ENCODE results near the gene PTPN4. TPM values are rescaled to one million over a fixed set of nuclear protein-coding genes. Genes with fewer than 3 reads are reported as not detected.

PTPN4 gene
- total RNA-seq = 10 to 100 TPM; 12.2 to 21.1 TPM

GRCh38 chr2:119759451-119760236, at the start of gene PTPN4:
Gene PTPN4 (plus strand): TSS chr2:119759922. CDS start chr2:119809854, 49,932 bp downstream.
- intact Hi-C loops (cut with DNase I) = no loop called here
- ATAC-seq (peak; percentile 95), DNase-seq (peak; percentile 96 to 98 (median 98))
- 0 to 2% methylated on average over 12 to 59 of the region's 59 CpGs for WGBS, 2 donors
- peak within 1 kb of the TSS; percentile 67 to 81 for H3K4me3 ChIP-seq
- H3K27me3 ChIP-seq = no peaks in the 10 kb centered on the region
- H3K36me3 ChIP-seq (replicated peaks in 1 of 2; ENCODE audit: insufficient read depth in 1 of 2, low read depth in 2 of 2) = no peaks in the 10 kb centered on the region
- H3K4me1 ChIP-seq = peaks cover 42% of the 10 kb centered on the region
- no peaks in the 10 kb centered on the region for H3K9me3 ChIP-seq
- TF ChIP-seq, protein P1, sequence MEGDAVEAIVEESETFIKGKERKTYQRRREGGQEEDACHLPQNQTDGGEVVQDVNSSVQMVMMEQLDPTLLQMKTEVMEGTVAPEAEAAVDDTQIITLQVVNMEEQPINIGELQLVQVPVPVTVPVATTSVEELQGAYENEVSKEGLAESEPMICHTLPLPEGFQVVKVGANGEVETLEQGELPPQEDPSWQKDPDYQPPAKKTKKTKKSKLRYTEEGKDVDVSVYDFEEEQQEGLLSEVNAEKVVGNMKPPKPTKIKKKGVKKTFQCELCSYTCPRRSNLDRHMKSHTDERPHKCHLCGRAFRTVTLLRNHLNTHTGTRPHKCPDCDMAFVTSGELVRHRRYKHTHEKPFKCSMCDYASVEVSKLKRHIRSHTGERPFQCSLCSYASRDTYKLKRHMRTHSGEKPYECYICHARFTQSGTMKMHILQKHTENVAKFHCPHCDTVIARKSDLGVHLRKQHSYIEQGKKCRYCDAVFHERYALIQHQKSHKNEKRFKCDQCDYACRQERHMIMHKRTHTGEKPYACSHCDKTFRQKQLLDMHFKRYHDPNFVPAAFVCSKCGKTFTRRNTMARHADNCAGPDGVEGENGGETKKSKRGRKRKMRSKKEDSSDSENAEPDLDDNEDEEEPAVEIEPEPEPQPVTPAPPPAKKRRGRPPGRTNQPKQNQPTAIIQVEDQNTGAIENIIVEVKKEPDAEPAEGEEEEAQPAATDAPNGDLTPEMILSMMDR (IDR thresholded peaks at IDR 0.05) = no peak
- peak; percentile 92 to 97 (median 97) for TF ChIP-seq POLR2A (IDR thresholded peaks at IDR 0.05)
- peak within 1 kb of the TSS; percentile 94 to 97 (median 94) for H3K27ac ChIP-seq

DNA sequence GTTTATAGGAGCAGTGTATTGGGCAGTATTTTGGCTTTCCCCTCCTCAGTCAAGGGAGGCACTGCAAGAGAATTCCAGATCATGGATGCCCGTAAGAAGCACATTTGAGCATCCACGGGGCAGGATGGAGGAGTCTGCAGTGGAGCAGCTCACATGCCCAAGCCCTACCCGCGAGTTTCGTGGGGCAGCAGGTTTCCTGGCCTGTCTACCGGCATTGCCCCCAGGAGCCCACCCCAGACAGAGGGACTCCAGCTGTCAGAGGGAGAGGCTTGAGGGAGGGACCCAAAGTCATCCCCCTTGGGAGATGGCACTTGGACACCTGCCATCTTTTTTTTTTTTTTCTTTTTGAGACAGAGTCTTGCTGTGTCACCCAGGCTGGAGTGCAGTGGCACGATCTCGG, 49.4 kb upstream of the PTPN4 start:
- TF ChIP-seq, protein P1 (IDR thresholded peaks at IDR 0.05) = no peak
- no peak for TF ChIP-seq POLR2A (IDR thresholded peaks at IDR 0.05)
- 89% methylated on average over 8 of the region's 8 CpGs for WGBS, 2 donors
- intact Hi-C loops (cut with DNase I) = no loop called here
- ATAC-seq (no peak), DNase-seq (no peak)
- H3K9me3 ChIP-seq = no peaks in the 10 kb centered on the region
- no peaks in the 10 kb centered on the region for H3K36me3 ChIP-seq (replicated peaks in 1 of 2; ENCODE audit: insufficient read depth in 1 of 2, low read depth in 2 of 2)
- no peak overlapping the region for H3K27ac ChIP-seq
- H3K4me1 ChIP-seq = no peaks in the 10 kb centered on the region
- no peak overlapping the region for H3K4me3 ChIP-seq
- no peaks in the 10 kb centered on the region for H3K27me3 ChIP-seq

DNA sequence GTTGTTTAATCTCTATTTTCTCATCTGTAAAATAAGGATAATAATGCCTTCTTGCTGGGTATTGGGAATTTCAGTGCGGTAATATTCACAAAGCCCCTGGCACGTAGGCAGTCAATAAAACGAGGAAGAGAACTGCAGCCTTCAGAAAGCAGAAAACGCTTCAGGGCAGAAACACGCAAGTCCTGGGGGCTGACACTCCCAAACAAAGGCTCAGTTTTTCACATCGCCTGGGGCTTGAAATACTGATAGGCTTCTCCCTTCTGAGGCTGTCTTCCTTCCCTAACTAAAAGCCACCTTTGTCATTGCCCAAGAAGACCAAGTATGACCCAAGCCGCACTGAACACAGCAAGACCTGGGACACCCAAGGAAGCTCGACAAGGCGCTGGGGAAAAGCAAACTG, 48.4 kb upstream of the PTPN4 start:
- DNase-seq (no peak), ATAC-seq (no peak)
- Histone ChIP-seq H3K9me3 (no peaks in the 10 kb centered on the region), H3K4me1 (no peaks in the 10 kb centered on the region), H3K4me3 (no peak overlapping the region), H3K36me3 (replicated peaks in 1 of 2; ENCODE audit: insufficient read depth in 1 of 2, low read depth in 2 of 2) (no peaks in the 10 kb centered on the region), H3K27ac (no peak overlapping the region), H3K27me3 (no peaks in the 10 kb centered on the region)
- 88% methylated on average over 9 of the region's 9 CpGs for WGBS, 2 donors
- TF ChIP-seq POLR2A (IDR thresholded peaks at IDR 0.05) = no peak
- TF ChIP-seq, protein P1 (IDR thresholded peaks at IDR 0.05) = no peak
- intact Hi-C loops (cut with DNase I) = no loop called here

DNA sequence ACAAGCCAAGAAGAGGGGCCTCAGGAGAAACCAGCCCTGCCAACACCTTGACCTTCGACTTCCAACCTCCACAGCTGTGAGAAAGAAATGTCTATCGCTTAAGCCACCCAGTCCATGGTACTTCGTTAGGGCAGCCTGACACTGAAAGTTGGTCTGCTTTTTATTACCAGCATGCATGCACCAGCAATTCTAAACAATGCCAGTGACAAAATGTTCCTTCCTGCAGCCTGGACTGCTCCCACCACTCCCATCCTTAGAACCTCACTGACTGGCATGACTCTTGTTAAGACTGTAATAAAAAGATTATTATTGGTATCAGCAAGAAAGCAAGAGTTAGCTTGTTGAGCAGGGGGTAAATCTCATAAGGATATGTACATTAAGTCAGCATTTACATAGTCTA, 47.2 kb upstream of the PTPN4 start:
- intact Hi-C loops (cut with DNase I) = no loop called here

More for the DNA sequence above, 47.2 kb upstream of the PTPN4 start:
- DNase-seq (no peak), ATAC-seq (no peak)
- 87 to 89% methylated on average over 3 of the region's 3 CpGs for WGBS, 2 donors
- no peak overlapping the region for H3K27ac ChIP-seq
- TF ChIP-seq POLR2A (IDR thresholded peaks at IDR 0.05) = no peak
- TF ChIP-seq, protein P1 (IDR thresholded peaks at IDR 0.05) = no peak
- H3K36me3 ChIP-seq (replicated peaks in 1 of 2; ENCODE audit: insufficient read depth in 1 of 2, low read depth in 2 of 2) = no peaks in the 10 kb centered on the region
- H3K9me3 ChIP-seq = no peaks in the 10 kb centered on the region
- no peaks in the 10 kb centered on the region for H3K4me1 ChIP-seq
- no peak overlapping the region for H3K4me3 ChIP-seq
- no peaks in the 10 kb centered on the region for H3K27me3 ChIP-seq

Data from body of pancreas (tissue), 4 donors.